Glomerular endothelial cell (primary cell): ENCODE results near the gene TGFB2. TPM values are rescaled to one million over a fixed set of nuclear protein-coding genes. Genes with fewer than 3 reads are reported as not detected.
"Not testable (repeated sequence)": the region's sequence is repeated elsewhere in the genome, so short reads cannot be mapped to it uniquely, and the experiment has no call there.

Source experiments
- DNase-seq: peaks from one replicate; pipeline ENCODE4 v3.0.0-alpha.2; 2011; ENCODE audit warnings: low read depth, low spot score; ENCODE audit errors: extremely low read depth
- total RNA-seq: library from RNA; depleted of rRNA; stranded (reverse); fragments of >200 nt; gene quantifications from 2 replicates; pipeline ENCODE4 v1.2.3, GENCODE V29; 2015

TGFB2 gene
- 16.9 and 48.7 TPM in 2 replicates for total RNA-seq

GRCh38 chr1:218344814-218345672, at the start of gene TGFB2:
Gene TGFB2, plus strand, starts transcription at chr1:218345336. Its CDS starts 1,366 bp downstream, at chr1:218346702.
- no peak for DNase-seq

DNA sequence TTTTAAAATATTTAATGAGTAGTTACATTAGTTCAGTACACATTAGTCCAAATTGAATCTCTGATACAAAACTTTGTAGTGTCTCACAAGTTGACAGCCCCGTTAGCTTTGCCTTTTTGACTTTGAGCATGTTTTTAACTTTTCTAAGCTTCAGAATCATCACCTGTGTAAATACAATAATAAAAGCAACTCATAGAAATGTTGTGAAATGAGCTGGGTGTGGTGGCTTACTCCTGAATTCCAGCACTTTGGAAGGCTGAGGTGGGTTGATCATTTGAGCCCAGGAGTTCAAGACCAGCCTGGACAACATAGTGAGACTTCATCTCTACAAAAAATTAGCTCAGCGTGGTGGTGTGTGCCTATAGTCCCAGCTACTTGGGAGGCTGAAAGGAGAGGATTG, 49.0 kb upstream of the TGFB2 start:
- no peak for DNase-seq

DNA sequence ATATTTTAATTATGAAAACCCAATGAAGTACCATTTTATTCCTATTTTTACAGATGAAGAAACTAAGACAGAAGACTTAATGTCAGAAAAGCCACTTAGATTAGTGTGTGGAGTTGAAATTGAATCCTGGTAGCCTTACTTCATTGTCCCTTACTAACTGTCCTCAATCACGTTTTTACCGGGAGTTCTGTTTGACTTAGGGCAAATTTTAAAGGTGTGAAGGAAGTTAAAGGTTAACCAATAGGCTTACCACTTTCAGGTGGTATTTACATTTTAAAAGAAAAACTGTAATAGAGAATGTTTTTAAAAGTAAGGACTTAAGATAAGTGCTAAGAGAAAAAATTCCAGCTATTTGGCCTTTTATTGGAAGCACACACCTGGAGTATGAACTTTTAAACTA, 47.7 kb upstream of the TGFB2 start:
- DNase-seq, result no peak

GRCh38 chr1:218297867-218298266, 47.3 kb upstream of the TGFB2 start:
- DNase-seq, result no peak

DNA sequence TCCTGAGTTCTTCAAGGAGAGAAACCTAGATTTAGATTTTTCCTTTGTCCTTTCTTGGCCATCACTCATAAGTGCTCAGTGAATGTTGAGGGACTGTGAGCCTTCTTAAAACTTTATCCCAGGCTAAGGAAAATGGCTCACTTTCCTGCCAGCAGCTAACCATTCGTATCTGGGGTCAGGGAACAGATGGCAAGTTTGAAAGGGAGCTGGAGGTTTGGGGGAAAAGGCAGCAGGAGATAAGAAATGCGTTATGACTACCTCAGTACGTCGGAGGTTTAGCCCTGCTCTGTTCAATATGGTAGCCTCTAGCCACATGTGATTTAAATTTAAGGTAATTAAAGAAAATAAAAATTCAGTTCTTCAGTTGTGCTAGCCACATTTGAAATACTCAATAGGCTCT, 46.7 kb upstream of the TGFB2 start:
- DNase-seq, result no peak

GRCh38 chr1:218299416-218299815, 45.7 kb upstream of the TGFB2 start:
- DNase-seq, result peak; percentile 39

- no peak for DNase-seq
Observed at GRCh38 chr1:218301217-218301616, 43.9 kb upstream of the TGFB2 start.

DNA sequence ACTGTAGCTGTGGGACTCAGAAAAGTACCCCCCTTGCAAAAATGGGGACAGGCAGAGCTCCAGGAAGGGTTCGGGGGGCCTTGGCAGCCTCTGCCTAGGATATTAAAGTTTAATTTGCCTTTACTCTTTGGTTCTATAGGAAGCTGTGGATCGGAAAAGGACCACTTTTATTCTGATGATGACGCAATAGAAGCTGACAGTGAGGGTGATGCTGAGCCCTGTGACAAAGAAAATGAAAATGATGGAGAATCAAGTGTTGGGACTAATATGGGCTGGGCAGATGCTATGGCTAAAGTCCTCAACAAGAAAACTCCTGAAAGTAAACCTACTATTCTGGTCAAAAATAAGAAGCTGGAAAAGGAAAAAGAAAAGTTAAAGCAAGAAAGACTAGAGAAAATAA, 43.0 kb upstream of the TGFB2 start:
- DNase-seq, result no peak

- no peak for DNase-seq
Observed at GRCh38 chr1:218303176-218303879, 41.8 kb upstream of the TGFB2 start.

GRCh38 chr1:218304281-218305039, 40.7 kb upstream of the TGFB2 start:
- no peak for DNase-seq

DNA sequence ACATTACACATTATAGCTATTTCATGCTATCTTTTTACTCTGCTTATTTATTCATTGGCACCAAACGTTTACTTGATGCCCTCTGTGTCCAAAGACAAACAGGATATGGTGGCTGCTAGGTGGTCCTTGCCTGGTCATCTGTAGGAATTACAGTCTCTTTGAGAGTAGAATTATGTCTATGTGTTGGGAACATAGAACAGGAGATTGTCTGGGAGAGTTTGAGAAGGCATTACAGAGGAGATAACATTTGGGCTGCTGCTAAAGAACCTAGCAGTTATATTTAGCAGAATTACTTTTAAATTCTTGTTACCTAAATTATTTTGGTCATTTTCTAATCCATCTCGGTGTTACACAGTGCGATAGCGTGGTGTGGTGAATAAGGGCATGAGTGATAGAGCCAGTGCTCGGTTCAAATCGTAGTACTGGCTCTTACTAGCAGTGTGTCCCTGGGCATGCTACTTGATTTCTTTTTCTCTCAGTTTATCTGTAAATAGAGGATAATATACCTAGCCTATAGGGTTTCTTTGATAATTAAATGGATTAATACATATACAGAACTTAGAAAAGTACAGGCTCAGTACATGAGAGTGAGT, 39.6 kb upstream of the TGFB2 start:
- DNase-seq, result no peak

- peak; percentile 29 for DNase-seq
Observed at GRCh38 chr1:218312509-218312908, 32.6 kb upstream of the TGFB2 start.

DNA sequence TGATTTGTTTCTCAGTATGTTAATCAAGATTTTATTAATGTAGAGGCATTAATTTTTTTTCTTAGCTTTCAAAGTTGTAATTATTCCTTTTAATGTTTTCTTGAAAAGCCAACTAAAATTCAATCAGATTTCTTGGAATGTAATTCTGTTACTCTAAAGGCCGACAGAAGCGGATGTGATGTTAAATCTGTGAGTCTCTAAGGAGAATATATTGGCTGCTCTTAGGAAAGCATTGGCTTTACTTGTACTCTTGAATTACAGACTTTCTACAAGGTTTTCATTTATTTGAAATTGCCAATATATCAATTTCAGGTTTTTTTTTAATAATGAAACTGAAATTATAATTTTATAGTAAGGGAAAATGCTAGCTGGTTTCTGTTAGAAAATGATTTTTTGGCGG, 30.8 kb upstream of the TGFB2 start:
- DNase-seq, result no peak

DNA sequence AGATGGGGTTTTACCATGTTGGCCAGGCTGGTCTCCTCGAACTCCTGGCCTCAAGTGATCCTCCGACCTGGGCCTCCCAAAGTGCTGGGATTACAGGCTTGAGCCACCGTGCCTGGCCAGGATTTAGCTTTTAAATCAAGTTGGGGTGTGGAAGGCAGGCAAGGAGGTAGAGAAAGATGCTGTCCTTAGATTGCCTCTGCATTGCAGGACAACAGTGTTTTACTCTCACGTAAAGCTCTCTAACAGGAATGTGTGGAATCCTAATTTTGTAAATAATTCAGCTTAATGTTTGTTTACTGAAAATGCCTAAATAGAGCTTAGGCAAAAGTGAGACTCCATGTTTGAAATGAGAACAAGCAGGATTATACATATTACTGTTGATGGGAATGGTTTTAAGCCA, 29.5 kb upstream of the TGFB2 start:
- no peak for DNase-seq

GRCh38 chr1:218317061-218317460, 28.1 kb upstream of the TGFB2 start:
- DNase-seq, result no peak

DNA sequence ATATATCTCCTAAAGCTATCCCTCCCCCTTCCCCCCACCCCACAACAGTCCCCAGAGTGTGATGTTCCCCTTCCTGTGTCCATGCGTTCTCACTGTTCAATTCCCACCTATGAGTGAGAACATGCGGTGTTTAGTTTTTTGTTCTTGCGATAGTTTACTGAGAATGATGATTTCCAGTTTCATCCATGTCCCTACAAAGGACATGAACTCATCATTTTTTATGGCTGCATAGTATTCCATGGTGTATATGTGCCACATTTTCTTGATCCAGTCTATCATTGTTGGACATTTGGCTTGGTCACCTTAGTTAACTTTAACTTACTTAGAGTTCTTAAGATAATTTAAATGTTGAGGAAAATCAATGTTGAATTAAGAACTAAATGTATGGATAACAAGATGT, 25.0 kb upstream of the TGFB2 start:
- not testable (repeated sequence) for DNase-seq

GRCh38 chr1:218322762-218323161, 22.4 kb upstream of the TGFB2 start:
- no peak for DNase-seq

DNA sequence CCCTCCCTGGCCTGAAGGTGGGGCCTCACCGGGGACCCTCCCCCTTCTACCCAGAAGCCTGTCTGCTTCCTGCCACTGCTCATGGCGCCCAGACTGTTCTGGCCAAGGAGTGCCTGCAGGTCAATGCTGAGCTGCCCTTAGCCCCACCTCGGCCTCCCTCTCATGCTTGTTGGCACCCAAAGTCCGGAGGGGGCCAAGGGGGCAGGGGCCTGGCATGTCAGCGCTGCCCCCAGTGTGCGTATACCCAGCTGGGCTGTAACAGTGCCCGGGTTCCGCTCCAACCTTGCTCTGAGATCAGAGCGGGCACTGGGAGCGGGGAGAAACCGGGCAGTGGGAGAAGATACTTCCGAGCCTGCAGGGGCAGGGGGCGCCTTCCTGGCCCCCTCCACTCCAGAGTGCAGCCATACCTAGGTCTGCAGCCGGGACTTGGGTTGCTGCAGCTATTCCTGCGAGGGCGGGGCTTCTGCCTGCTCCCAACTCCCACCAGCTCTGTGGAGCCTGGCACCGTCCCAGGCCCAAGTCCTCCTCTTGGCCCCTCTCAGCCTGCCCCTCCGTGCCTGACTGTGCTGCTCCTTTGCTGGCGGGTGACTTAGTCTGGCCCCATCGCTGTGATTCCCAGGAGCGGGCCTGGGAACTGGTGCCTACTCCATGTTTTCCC, 21.4 kb upstream of the TGFB2 start:
- DNase-seq, result no peak

GRCh38 chr1:218324226-218324580, 20.9 kb upstream of the TGFB2 start:
- DNase-seq, result no peak

- DNase-seq, result no peak
Observed at GRCh38 chr1:218328769-218329168, 16.4 kb upstream of the TGFB2 start.
